ENCODE measurements around the gene ABI3.

DNA sequence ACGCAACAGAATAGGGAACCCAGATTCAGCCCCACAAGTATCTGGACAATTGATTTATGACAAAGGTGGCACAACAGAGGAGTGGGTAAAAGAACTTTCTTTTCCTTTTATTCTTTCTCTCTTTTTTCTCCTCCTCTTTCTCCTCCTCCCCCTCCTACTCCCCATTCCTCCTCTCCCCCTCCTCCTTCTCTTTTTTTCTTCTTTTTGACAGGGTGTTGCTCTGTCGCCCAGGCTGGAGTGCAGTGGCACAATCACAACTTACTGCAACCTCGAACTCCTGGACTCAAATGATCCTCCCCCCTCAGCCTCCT is 16.3 kb upstream of the ABI3 start:
- TF ChIP-seq CTCF (IDR thresholded peaks at IDR 0.05) (no peak), POLR2A (IDR thresholded peaks at IDR 0.05) (no peak)
